A673 (cell line): ENCODE measurements around the gene GHRHR. TPM values are rescaled to one million over a fixed set of nuclear protein-coding genes. Genes with fewer than 3 reads are reported as not detected.

Source experiments
- BruUV-seq: library from RNA; stranded (reverse); fragments of 400-500 nt; replicated peaks from 2 replicates; lab custom pipeline; 2021; lab: Mats Ljungman, UMichigan
- CTCF ChIA-PET: fragments of 300-600 bp; sonication (Branson Sonifier 250); formaldehyde crosslinking; loops from one replicate; lab custom pipeline; 2022; ENCODE audit warnings: antibody characterized with exemption; lab: Charles Lee
- POLR2A ChIA-PET: fragments of 300-600 bp; sonication (Branson Sonifier 250); formaldehyde crosslinking; loops from one replicate; lab custom pipeline; 2022; ENCODE audit warnings: antibody characterized with exemption; ENCODE audit not compliant: low non-redundant PET; lab: Charles Lee
- DNase-seq: peaks from one replicate; pipeline ENCODE4 v3.0.0-alpha.2; 2015; ENCODE audit warnings: low spot score
- H3K27ac ChIP-seq: fragments of 200-600 bp; sonication (generic); 2 replicates; pipeline ENCODE4 v1.5.1; 2016; ENCODE audit warnings: mixed run types, low read depth, mild to moderate bottlenecking, mixed read lengths, antibody characterized with exemption, low read length; ENCODE audit not compliant: poor library complexity, severe bottlenecking
- H3K27me3 ChIP-seq: fragments of 200-600 bp; sonication (generic); replicated peaks from 2 replicates; pipeline ENCODE4 v1.6.1; 2017; ENCODE audit warnings: mixed run types, low read depth, mild to moderate bottlenecking, mixed read lengths, antibody characterized with exemption, low read length; ENCODE audit not compliant: insufficient read depth, poor library complexity
- H3K36me3 ChIP-seq: fragments of 200-600 bp; sonication (generic); 2 replicates; pipeline ENCODE4 v1.6.1; 2016; ENCODE audit warnings: mixed run types, mild to moderate bottlenecking, mixed read lengths, antibody characterized with exemption, low read length; ENCODE audit not compliant: insufficient read depth, poor library complexity, severe bottlenecking
- H3K4me1 ChIP-seq: fragments of 200-600 bp; sonication (generic); 2 replicates; pipeline ENCODE4 v1.6.1; 2017; ENCODE audit warnings: mixed run types, mild to moderate bottlenecking, mixed read lengths, antibody characterized with exemption, low read length; ENCODE audit not compliant: insufficient read depth, poor library complexity, severe bottlenecking
- H3K4me3 ChIP-seq: fragments of 200-600 bp; sonication (generic); 2 replicates; pipeline ENCODE4 v1.5.1; 2016; ENCODE audit warnings: low read depth, mixed run types, mild to moderate bottlenecking, mixed read lengths, low read length; ENCODE audit not compliant: poor library complexity, severe bottlenecking
- H3K9me3 ChIP-seq: fragments of 200-600 bp; sonication (generic); 2 replicates; pipeline ENCODE4 v1.6.1; 2016; ENCODE audit warnings: mixed run types, low read depth, mild to moderate bottlenecking, mixed read lengths, antibody characterized with exemption, low read length; ENCODE audit not compliant: poor library complexity, severe bottlenecking
- CTCF ChIP-seq: fragments of 300-800, 200-600 bp; sonication (generic); conservative IDR thresholded peaks from 2 replicates; pipeline ENCODE4 v1.5.1; 2017; ENCODE audit warnings: low read depth, mild to moderate bottlenecking, antibody characterized with exemption, low read length, moderate library complexity, mixed read lengths
- EZH2 ChIP-seq: fragments of 200-600 bp; sonication (generic); IDR thresholded peaks from 2 replicates; pipeline ENCODE4 v1.6.1; 2017; ENCODE audit warnings: borderline replicate concordance, low read depth, mild to moderate bottlenecking, mixed read lengths, antibody characterized with exemption, low read length; ENCODE audit not compliant: poor library complexity, severe bottlenecking
- intact Hi-C: fragments of 100-400 bp; cut with micrococcal nuclease; formaldehyde crosslinking; loops from one replicate; pipeline ENCODE4 v1.10.0; 2022; ENCODE audit not compliant: unreplicated experiment
- total RNA-seq: library from RNA; stranded (reverse); gene quantifications from 2 replicates; pipeline ENCODE4 v1.2.3, GENCODE V29; 2021

GHRHR gene
- total RNA-seq, 1 experiment from 2014 or later = not detected

- Histone ChIP-seq H3K27me3 (no peaks in the 10 kb centered on the region), H3K36me3 (no peaks in the 10 kb centered on the region), H3K27ac (no peak overlapping the region), H3K4me3 (no peak overlapping the region), H3K9me3 (no peaks in the 10 kb centered on the region), H3K4me1 (no peaks in the 10 kb centered on the region)
- no peak for TF ChIP-seq EZH2
- no peak for TF ChIP-seq CTCF
- ChIA-PET CTCF (no interaction called here), POLR2A (no interaction called here)
- intact Hi-C loops = no loop called here
- BruUV-seq = no TSS peak
- DNase-seq = no peak
These were observed 24.7 kb downstream of the GHRHR start for GRCh38 chr7:30988351-30989005.

GRCh38 chr7:30989008-30989823 is 25.5 kb downstream of the GHRHR start:
- no peaks in the 10 kb centered on the region for H3K36me3 ChIP-seq
- H3K4me1 ChIP-seq = no peaks in the 10 kb centered on the region
- no peak for DNase-seq
- ChIA-PET POLR2A (no interaction called here), CTCF (no interaction called here)
- H3K27me3 ChIP-seq = no peaks in the 10 kb centered on the region
- H3K27ac ChIP-seq = no peak overlapping the region
- H3K4me3 ChIP-seq = no peak overlapping the region
- BruUV-seq = no TSS peak
- intact Hi-C loops = no loop called here
- TF ChIP-seq CTCF (no peak), EZH2 (no peak)
- no peaks in the 10 kb centered on the region for H3K9me3 ChIP-seq

GRCh38 chr7:30989824-30990672 is 26.3 kb downstream of the GHRHR start:
- no TSS peak for BruUV-seq
- no peak for TF ChIP-seq CTCF
- no peak for TF ChIP-seq EZH2
- CTCF ChIA-PET = no interaction called here
- Histone ChIP-seq H3K4me1 (no peaks in the 10 kb centered on the region), H3K27me3 (no peaks in the 10 kb centered on the region), H3K9me3 (no peaks in the 10 kb centered on the region), H3K4me3 (no peak overlapping the region), H3K27ac (no peak overlapping the region), H3K36me3 (no peaks in the 10 kb centered on the region)
- no peak for DNase-seq
- POLR2A ChIA-PET = no interaction called here
- intact Hi-C loops = no loop called here
